ENCODE data around the gene CEP131. TPM values are rescaled to one million over a fixed set of nuclear protein-coding genes. Genes with fewer than 3 reads are reported as not detected.

Gene CEP131
- total RNA-seq, 1 donor from 2014 or later = 33.2 TPM

- Mint-ChIP-seq H3K9me3 (ENCODE audit: low read depth) (no peaks in the 10 kb centered on the region), H3K27ac (no peak overlapping the region)
Observed at GRCh38 chr17:81264640-81265039, 41.9 kb upstream of the CEP131 start.

GRCh38 chr17:81263371-81264181 is 40.8 kb upstream of the CEP131 start:
- H3K27ac Mint-ChIP-seq = no peak overlapping the region
- H3K9me3 Mint-ChIP-seq (ENCODE audit: low read depth) = no peaks in the 10 kb centered on the region
- H3K36me3 Mint-ChIP-seq (ENCODE audit: insufficient read depth) = peaks cover 20% of the 10 kb centered on the region
- no peak overlapping the region for H3K4me3 Mint-ChIP-seq (ENCODE audit: low read depth)
- no peak for DNase-seq (ENCODE audit: low spot score, unreplicated experiment)
- no peak for TF ChIP-seq CTCF (IDR thresholded peaks at IDR 0.05; ENCODE audit: unreplicated experiment)
- H3K27me3 Mint-ChIP-seq = no peaks in the 10 kb centered on the region
- no peaks in the 10 kb centered on the region for H3K4me1 Mint-ChIP-seq (ENCODE audit: low read depth)

More at GRCh38 chr17:81264640-81265039, 41.9 kb upstream of the CEP131 start:
- no peak for DNase-seq (ENCODE audit: low spot score, unreplicated experiment)
- no peak for TF ChIP-seq CTCF (IDR thresholded peaks at IDR 0.05; ENCODE audit: unreplicated experiment)
- H3K4me1 Mint-ChIP-seq (ENCODE audit: low read depth) = no peaks in the 10 kb centered on the region
- peaks cover 25% of the 10 kb centered on the region for H3K36me3 Mint-ChIP-seq (ENCODE audit: insufficient read depth)
- H3K27me3 Mint-ChIP-seq = no peaks in the 10 kb centered on the region
- no peak overlapping the region for H3K4me3 Mint-ChIP-seq (ENCODE audit: low read depth)

DNA sequence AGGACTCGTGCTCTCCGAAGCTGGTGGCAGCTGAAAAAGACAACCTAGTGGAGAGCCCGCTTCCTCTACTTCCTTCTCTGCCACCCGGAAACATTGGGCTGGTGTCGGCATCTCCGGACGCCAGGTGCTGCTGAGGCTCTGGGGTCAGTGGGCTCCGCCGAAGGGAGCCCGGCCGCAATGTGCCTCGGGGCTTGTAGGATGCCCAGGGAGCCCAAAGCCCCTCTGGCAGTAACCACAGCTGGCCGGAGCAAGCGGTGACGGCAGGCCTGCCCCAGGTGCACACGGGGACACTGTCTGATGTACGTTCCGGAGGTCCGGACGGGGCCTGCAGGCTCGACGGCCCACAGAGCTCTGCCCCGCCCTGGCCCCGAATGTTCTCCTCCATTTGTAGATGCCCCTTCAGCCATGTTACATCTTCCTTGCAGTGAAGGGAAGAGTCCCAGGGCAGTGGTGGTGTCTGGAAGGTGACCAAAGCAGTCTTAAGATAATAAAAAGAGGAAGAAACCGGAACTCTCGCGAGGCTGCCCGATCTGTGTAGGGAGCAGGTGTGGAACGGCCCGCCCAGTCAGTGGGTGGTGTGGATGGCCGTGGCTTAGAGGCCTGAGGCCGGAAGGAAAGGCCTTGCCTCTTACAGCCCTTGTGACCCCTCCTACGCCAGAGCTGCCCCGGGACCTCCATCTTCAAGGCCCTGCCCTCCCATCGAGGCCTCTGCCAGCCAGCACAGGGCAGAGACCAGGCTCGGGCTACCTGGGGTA is 39.0 kb upstream of the CEP131 start:
- H3K4me3 Mint-ChIP-seq (ENCODE audit: low read depth) = no peak overlapping the region
- no peaks in the 10 kb centered on the region for H3K9me3 Mint-ChIP-seq (ENCODE audit: low read depth)
- H3K4me1 Mint-ChIP-seq (ENCODE audit: low read depth) = no peaks in the 10 kb centered on the region
- no peak overlapping the region for H3K27ac Mint-ChIP-seq
- no peak for TF ChIP-seq CTCF (IDR thresholded peaks at IDR 0.05; ENCODE audit: unreplicated experiment)
- H3K36me3 Mint-ChIP-seq (ENCODE audit: insufficient read depth) = peaks cover 13% of the 10 kb centered on the region
- DNase-seq (ENCODE audit: low spot score, unreplicated experiment) = no peak
- no peaks in the 10 kb centered on the region for H3K27me3 Mint-ChIP-seq

- H3K27me3 Mint-ChIP-seq = no peaks in the 10 kb centered on the region
Observed at GRCh38 chr17:81261096-81261495, 38.3 kb upstream of the CEP131 start.

More at GRCh38 chr17:81261096-81261495, 38.3 kb upstream of the CEP131 start:
- Mint-ChIP-seq H3K4me3 (ENCODE audit: low read depth) (no peak overlapping the region), H3K36me3 (ENCODE audit: insufficient read depth) (peaks cover 11% of the 10 kb centered on the region), H3K4me1 (ENCODE audit: low read depth) (no peaks in the 10 kb centered on the region), H3K27ac (no peak overlapping the region), H3K9me3 (ENCODE audit: low read depth) (no peaks in the 10 kb centered on the region)
- no peak for TF ChIP-seq CTCF (IDR thresholded peaks at IDR 0.05; ENCODE audit: unreplicated experiment)
- DNase-seq (ENCODE audit: low spot score, unreplicated experiment) = no peak
